HEK293 (cell line): ENCODE results near the gene SLC16A5.

Experiments
- CTCF ChIA-PET: fragments of 350-600 bp; formaldehyde crosslinking; extraction: SDS; loops from one replicate; lab custom pipeline; 2021; ENCODE audit warnings: antibody characterized with exemption; lab: Yijun Ruan, JAX
- POLR2A ChIA-PET: fragments of 300-600 bp; formaldehyde crosslinking; extraction: SDS; loops from one replicate; lab custom pipeline; 2020; ENCODE audit warnings: antibody characterized with exemption, inconsistent platforms; lab: Yijun Ruan, JAX
- H3K27ac ChIP-seq: fragments of 200-500 bp; sonication (Bioruptor generic); 2 replicates; pipeline ENCODE4 v1.5.1; 2014; ENCODE audit warnings: low read depth, low read length, control low read depth, inconsistent platforms; ENCODE audit errors: extremely low read depth
- H3K36me3 ChIP-seq, 2 experiments: fragments of 200-500 bp in 1 of 2; sonication (Bioruptor generic) in 1 of 2; 1 replicate in 1 of 2; 2 replicates in 1 of 2; pipeline ENCODE4 v1.5.1; 2014 to 2017; ENCODE audit warnings: inconsistent platforms in 2 of 2, low read length in 2 of 2; ENCODE audit not compliant: control insufficient read depth in 2 of 2, insufficient read depth in 1 of 2
- H3K4me1 ChIP-seq: fragments of 200-500 bp; sonication (Bioruptor generic); 2 replicates; pipeline ENCODE4 v1.5.1; 2014; ENCODE audit warnings: mild to moderate bottlenecking, low read length, inconsistent platforms; ENCODE audit not compliant: control insufficient read depth, insufficient read depth
- H3K4me3 ChIP-seq: 2 replicates; pipeline ENCODE4 v1.5.1; 2011; ENCODE audit warnings: low read depth, mild to moderate bottlenecking, control low read depth, low read length, moderate library complexity
- H3K9me3 ChIP-seq: fragments of 200-500 bp; sonication (Bioruptor generic); 2 replicates; pipeline ENCODE4 v1.5.1; 2014; ENCODE audit warnings: low read depth, low read length, inconsistent platforms; ENCODE audit not compliant: control insufficient read depth, insufficient read depth
- KLF1 ChIP-seq: fragments of 450-650 bp; formaldehyde crosslinking; IDR thresholded peaks from 2 replicates; pipeline ENCODE4 v1.5.1; 2016; ENCODE audit warnings: missing biosample characterization, missing genetic modification characterization
- KLF10 ChIP-seq: fragments of 450-650 bp; IDR thresholded peaks from 2 replicates; pipeline ENCODE4 v1.5.1; 2018; ENCODE audit warnings: missing biosample characterization, mild to moderate bottlenecking, missing genetic modification characterization
- ZBTB1 ChIP-seq: fragments of 450-650 bp; formaldehyde crosslinking; IDR thresholded peaks from 2 replicates; pipeline ENCODE4 v1.5.1; 2016; ENCODE audit warnings: missing biosample characterization, missing genetic modification characterization
- ZNF132 ChIP-seq: fragments of 450-650 bp; formaldehyde crosslinking; IDR thresholded peaks from 2 replicates; pipeline ENCODE4 v1.5.1; 2017; ENCODE audit warnings: missing biosample characterization, missing genetic modification characterization, borderline replicate concordance
- ZNF133 ChIP-seq: fragments of 450-650 bp; formaldehyde crosslinking; IDR thresholded peaks from 2 replicates; pipeline ENCODE4 v1.5.1; 2016; ENCODE audit warnings: missing biosample characterization, missing genetic modification characterization
- ZNF138 ChIP-seq: fragments of 450-650 bp; formaldehyde crosslinking; IDR thresholded peaks from 2 replicates; pipeline ENCODE4 v1.5.1; 2016; ENCODE audit warnings: missing biosample characterization, missing genetic modification characterization, borderline replicate concordance
- ZNF169 ChIP-seq: fragments of 450-650 bp; formaldehyde crosslinking; IDR thresholded peaks from 2 replicates; pipeline ENCODE4 v1.5.1; 2016; ENCODE audit warnings: missing biosample characterization, missing genetic modification characterization
- ZNF248 ChIP-seq: fragments of 450-650 bp; formaldehyde crosslinking; IDR thresholded peaks from 2 replicates; pipeline ENCODE4 v1.5.1; 2017; ENCODE audit warnings: missing biosample characterization, missing genetic modification characterization
- ZNF335 ChIP-seq: fragments of 450-650 bp; formaldehyde crosslinking; conservative IDR thresholded peaks from 2 replicates; pipeline ENCODE4 v1.5.1; 2016; ENCODE audit warnings: missing biosample characterization, missing genetic modification characterization
- ZNF426 ChIP-seq: fragments of 450-650 bp; formaldehyde crosslinking; IDR thresholded peaks from 2 replicates; pipeline ENCODE4 v1.5.1; 2017; ENCODE audit warnings: missing biosample characterization, missing genetic modification characterization, mild to moderate bottlenecking, inconsistent platforms, moderate library complexity
- ZNF544 ChIP-seq: fragments of 450-650 bp; formaldehyde crosslinking; IDR thresholded peaks from 2 replicates; pipeline ENCODE4 v1.5.0; 2017; ENCODE audit warnings: missing biosample characterization, missing genetic modification characterization
- ZNF571 ChIP-seq: fragments of 450-650 bp; formaldehyde crosslinking; IDR thresholded peaks from 2 replicates; pipeline ENCODE4 v1.5.0; 2017; ENCODE audit warnings: missing biosample characterization, missing genetic modification characterization
- ZNF596 ChIP-seq: fragments of 450-650 bp; IDR thresholded peaks from 2 replicates; pipeline ENCODE4 v1.5.0; 2018; ENCODE audit warnings: missing biosample characterization, mild to moderate bottlenecking, missing genetic modification characterization, moderate library complexity
- TF ChIP-seq, protein P1 (sequence below): fragments of 450-650 bp; formaldehyde crosslinking; IDR thresholded peaks from 2 replicates; pipeline ENCODE4 v1.5.1; 2016; ENCODE audit warnings: missing biosample characterization, missing genetic modification characterization
- TF ChIP-seq, protein P2 (sequence below): fragments of 450-650 bp; formaldehyde crosslinking; IDR thresholded peaks from 2 replicates; pipeline ENCODE4 v1.5.1; 2017; ENCODE audit warnings: missing biosample characterization, missing genetic modification characterization
- TF ChIP-seq, protein P3 (sequence below): fragments of 450-650 bp; formaldehyde crosslinking; IDR thresholded peaks from 2 replicates; pipeline ENCODE4 v1.5.1; 2016; ENCODE audit warnings: missing biosample characterization, missing genetic modification characterization, low read depth
- TF ChIP-seq, protein P4 (sequence below): fragments of 450-650 bp; formaldehyde crosslinking; IDR thresholded peaks from 2 replicates; pipeline ENCODE4 v1.5.1; 2017; ENCODE audit warnings: missing biosample characterization, missing genetic modification characterization
- TF ChIP-seq, protein P5 (sequence below): fragments of 450-650 bp; formaldehyde crosslinking; IDR thresholded peaks from 2 replicates; pipeline ENCODE4 v1.5.0; 2017; ENCODE audit warnings: missing biosample characterization, missing genetic modification characterization, borderline replicate concordance
- TF ChIP-seq, protein P6 (sequence below): fragments of 450-650 bp; formaldehyde crosslinking; IDR thresholded peaks from 2 replicates; pipeline ENCODE4 v1.5.1; 2017; ENCODE audit warnings: missing biosample characterization, missing genetic modification characterization

SLC16A5 gene

DNA sequence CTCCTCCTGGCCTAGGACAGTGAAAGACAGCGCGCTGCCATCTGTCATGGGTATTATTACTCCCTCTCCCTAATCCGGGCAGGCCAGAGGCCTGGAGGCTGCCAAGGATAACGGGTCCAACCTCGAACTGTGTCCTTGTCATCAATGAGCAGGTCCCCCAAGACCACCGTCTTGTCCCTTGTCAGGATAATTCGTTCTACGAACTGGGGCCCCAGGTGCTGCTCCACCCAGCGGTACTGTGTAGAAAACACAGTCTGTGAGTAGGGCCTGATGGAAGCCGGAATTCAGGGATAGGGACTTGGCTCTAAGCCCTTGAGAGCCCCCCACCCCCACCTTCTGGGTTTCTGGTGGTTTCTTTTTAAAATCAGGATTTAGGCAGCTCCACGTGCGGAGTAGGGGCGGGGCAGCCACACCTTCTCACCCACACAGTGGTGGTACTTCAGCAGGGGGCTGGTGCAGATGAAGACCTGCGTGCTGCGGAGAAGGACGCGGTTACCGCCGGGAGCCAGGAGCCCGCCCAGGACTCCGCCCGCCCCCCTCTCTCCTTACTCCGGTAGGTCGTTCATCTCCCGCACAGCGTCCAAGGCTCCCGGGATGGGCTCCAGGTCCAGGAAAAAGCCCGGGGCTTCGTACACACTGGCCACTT, 43.0 kb downstream of the SLC16A5 start (continued):
- TF ChIP-seq, protein P1, sequence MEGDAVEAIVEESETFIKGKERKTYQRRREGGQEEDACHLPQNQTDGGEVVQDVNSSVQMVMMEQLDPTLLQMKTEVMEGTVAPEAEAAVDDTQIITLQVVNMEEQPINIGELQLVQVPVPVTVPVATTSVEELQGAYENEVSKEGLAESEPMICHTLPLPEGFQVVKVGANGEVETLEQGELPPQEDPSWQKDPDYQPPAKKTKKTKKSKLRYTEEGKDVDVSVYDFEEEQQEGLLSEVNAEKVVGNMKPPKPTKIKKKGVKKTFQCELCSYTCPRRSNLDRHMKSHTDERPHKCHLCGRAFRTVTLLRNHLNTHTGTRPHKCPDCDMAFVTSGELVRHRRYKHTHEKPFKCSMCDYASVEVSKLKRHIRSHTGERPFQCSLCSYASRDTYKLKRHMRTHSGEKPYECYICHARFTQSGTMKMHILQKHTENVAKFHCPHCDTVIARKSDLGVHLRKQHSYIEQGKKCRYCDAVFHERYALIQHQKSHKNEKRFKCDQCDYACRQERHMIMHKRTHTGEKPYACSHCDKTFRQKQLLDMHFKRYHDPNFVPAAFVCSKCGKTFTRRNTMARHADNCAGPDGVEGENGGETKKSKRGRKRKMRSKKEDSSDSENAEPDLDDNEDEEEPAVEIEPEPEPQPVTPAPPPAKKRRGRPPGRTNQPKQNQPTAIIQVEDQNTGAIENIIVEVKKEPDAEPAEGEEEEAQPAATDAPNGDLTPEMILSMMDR: peak; percentile 70
- peak; percentile 82 for TF ChIP-seq KLF10 (tag by site-specific recombination)
- no peak for TF ChIP-seq ZNF596 (tag by site-specific recombination)
- TF ChIP-seq, protein P2, sequence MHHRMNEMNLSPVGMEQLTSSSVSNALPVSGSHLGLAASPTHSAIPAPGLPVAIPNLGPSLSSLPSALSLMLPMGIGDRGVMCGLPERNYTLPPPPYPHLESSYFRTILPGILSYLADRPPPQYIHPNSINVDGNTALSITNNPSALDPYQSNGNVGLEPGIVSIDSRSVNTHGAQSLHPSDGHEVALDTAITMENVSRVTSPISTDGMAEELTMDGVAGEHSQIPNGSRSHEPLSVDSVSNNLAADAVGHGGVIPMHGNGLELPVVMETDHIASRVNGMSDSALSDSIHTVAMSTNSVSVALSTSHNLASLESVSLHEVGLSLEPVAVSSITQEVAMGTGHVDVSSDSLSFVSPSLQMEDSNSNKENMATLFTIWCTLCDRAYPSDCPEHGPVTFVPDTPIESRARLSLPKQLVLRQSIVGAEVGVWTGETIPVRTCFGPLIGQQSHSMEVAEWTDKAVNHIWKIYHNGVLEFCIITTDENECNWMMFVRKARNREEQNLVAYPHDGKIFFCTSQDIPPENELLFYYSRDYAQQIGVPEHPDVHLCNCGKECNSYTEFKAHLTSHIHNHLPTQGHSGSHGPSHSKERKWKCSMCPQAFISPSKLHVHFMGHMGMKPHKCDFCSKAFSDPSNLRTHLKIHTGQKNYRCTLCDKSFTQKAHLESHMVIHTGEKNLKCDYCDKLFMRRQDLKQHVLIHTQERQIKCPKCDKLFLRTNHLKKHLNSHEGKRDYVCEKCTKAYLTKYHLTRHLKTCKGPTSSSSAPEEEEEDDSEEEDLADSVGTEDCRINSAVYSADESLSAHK (tag by site-specific recombination): peak; percentile 78
- TF ChIP-seq ZNF335: peak; percentile 65
- no peak for TF ChIP-seq ZNF544 (tag by site-specific recombination)
- TF ChIP-seq ZNF248: no peak
- TF ChIP-seq ZNF426 (tag by site-specific recombination): no peak
- TF ChIP-seq, protein P3, sequence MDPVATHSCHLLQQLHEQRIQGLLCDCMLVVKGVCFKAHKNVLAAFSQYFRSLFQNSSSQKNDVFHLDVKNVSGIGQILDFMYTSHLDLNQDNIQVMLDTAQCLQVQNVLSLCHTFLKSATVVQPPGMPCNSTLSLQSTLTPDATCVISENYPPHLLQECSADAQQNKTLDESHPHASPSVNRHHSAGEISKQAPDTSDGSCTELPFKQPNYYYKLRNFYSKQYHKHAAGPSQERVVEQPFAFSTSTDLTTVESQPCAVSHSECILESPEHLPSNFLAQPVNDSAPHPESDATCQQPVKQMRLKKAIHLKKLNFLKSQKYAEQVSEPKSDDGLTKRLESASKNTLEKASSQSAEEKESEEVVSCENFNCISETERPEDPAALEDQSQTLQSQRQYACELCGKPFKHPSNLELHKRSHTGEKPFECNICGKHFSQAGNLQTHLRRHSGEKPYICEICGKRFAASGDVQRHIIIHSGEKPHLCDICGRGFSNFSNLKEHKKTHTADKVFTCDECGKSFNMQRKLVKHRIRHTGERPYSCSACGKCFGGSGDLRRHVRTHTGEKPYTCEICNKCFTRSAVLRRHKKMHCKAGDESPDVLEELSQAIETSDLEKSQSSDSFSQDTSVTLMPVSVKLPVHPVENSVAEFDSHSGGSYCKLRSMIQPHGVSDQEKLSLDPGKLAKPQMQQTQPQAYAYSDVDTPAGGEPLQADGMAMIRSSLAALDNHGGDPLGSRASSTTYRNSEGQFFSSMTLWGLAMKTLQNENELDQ (tag by site-specific recombination): no peak
- TF ChIP-seq, all 188 proteins: peak for 18

DNA sequence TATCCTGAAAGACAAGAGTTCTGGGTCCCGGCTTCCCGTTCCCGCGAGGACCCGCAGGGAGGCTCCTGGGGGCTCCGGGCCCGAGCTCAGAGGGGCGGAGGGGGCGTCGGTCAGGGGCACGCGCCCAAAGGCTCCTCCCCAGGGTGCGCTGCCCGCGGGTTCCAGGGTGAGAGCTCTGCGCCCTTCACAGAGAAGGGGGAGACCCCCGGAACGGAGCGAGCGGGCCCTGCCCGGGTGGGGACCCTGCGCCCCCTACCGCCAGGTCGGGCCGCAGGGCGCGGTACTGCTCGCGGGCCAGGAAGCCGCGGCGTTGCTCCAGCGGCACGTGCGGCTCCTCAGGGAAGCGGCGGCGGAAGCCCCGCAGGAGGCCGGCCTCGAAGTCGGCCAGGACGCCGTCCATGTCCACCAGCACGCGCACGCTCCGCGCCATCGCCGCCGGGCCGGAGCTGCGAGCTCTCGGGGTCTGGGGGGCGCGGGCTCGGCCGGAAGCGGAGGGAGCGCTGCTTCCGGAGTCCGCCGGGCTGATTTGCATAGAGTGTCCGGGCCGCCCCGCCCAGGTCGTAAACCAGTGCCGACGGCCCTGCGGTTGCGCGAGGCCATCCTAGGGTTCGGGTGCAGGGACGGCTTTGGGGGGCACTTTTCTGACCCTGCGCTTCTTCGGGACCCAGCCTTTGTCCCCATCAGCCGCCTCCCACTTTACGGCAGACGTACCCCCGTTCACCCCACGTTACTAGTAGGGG, 43.7 kb downstream of the SLC16A5 start, which contains the start of gene NT5C:
Gene NT5C, minus strand, starts transcription at position 465 of the 740 bp plus-strand sequence. Its CDS starts 35 bp downstream, at position 430.
- POLR2A ChIA-PET: interaction anchor here (0.7 to 3.9 kb wide), 21 partner anchors 9 to 355 kb away, joined by 3 to 20 read pairs (median 4); partner anchors contain the start of genes ARMC7, JPT1, MRPL58 and NAT9
- CTCF ChIA-PET: interaction anchor here (0.6 to 4.3 kb wide), 28 partner anchors 8 to 488 kb away, joined by 3 to 86 read pairs (median 4); partner anchors contain the start of genes HID1, MIF4GD and MRPL58
- Histone ChIP-seq H3K27ac (peak within 1 kb of the TSS; percentile 94), H3K36me3 (peaks cover 19 to 39% of the 10 kb centered on the region in 2 experiments), H3K9me3 (no peaks in the 10 kb centered on the region), H3K4me1 (peaks cover 3% of the 10 kb centered on the region; the same call in 1 of the 2 replicates), H3K4me3 (peak within 1 kb of the TSS; percentile 61)
- TF ChIP-seq ZNF169 (tag by site-specific recombination) (no peak), ZNF133 (tag by site-specific recombination) (no peak), ZNF132 (tag by site-specific recombination) (no peak), ZNF571 (tag by site-specific recombination) (no peak), ZNF138 (tag by site-specific recombination) (no peak), KLF1 (tag by site-specific recombination) (0 out of 2 replicates have a peak, but pooled peaks have one; percentile 37), ZBTB1 (tag by site-specific recombination) (no peak)
- TF ChIP-seq, protein P4, sequence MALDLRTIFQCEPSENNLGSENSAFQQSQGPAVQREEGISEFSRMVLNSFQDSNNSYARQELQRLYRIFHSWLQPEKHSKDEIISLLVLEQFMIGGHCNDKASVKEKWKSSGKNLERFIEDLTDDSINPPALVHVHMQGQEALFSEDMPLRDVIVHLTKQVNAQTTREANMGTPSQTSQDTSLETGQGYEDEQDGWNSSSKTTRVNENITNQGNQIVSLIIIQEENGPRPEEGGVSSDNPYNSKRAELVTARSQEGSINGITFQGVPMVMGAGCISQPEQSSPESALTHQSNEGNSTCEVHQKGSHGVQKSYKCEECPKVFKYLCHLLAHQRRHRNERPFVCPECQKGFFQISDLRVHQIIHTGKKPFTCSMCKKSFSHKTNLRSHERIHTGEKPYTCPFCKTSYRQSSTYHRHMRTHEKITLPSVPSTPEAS (tag by site-specific recombination): no peak
- TF ChIP-seq, protein P5, sequence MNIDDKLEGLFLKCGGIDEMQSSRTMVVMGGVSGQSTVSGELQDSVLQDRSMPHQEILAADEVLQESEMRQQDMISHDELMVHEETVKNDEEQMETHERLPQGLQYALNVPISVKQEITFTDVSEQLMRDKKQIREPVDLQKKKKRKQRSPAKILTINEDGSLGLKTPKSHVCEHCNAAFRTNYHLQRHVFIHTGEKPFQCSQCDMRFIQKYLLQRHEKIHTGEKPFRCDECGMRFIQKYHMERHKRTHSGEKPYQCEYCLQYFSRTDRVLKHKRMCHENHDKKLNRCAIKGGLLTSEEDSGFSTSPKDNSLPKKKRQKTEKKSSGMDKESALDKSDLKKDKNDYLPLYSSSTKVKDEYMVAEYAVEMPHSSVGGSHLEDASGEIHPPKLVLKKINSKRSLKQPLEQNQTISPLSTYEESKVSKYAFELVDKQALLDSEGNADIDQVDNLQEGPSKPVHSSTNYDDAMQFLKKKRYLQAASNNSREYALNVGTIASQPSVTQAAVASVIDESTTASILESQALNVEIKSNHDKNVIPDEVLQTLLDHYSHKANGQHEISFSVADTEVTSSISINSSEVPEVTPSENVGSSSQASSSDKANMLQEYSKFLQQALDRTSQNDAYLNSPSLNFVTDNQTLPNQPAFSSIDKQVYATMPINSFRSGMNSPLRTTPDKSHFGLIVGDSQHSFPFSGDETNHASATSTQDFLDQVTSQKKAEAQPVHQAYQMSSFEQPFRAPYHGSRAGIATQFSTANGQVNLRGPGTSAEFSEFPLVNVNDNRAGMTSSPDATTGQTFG (tag by site-specific recombination): no peak
- TF ChIP-seq, protein P6, sequence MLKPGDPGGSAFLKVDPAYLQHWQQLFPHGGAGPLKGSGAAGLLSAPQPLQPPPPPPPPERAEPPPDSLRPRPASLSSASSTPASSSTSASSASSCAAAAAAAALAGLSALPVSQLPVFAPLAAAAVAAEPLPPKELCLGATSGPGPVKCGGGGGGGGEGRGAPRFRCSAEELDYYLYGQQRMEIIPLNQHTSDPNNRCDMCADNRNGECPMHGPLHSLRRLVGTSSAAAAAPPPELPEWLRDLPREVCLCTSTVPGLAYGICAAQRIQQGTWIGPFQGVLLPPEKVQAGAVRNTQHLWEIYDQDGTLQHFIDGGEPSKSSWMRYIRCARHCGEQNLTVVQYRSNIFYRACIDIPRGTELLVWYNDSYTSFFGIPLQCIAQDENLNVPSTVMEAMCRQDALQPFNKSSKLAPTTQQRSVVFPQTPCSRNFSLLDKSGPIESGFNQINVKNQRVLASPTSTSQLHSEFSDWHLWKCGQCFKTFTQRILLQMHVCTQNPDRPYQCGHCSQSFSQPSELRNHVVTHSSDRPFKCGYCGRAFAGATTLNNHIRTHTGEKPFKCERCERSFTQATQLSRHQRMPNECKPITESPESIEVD (tag by site-specific recombination): no peak
- TF ChIP-seq, protein P2 (tag by site-specific recombination): no peak
